Vagina (tissue), 2 donors: ENCODE results near the gene ARID5B. TPM values are rescaled to one million over a fixed set of nuclear protein-coding genes. Genes with fewer than 3 reads are reported as not detected.

Source experiments
- DNase-seq, 2 donors: peaks; one replicate each; pipeline ENCODE4 v3.0.0-alpha.2; 2017; ENCODE audit errors: extremely low spot score in 2 of 2
- H3K27ac ChIP-seq: fragments of 200-600 bp; sonication (generic); one replicate; pipeline ENCODE4 v1.5.1; 2019
- H3K27me3 ChIP-seq: fragments of 200-600 bp; sonication (generic); one replicate; pipeline ENCODE4 v1.5.1; 2019
- H3K36me3 ChIP-seq, 2 donors: fragments of 200-600 bp; sonication (generic); one replicate each; pipeline ENCODE4 v1.5.1; 2017 to 2019
- H3K4me1 ChIP-seq: fragments of 200-600 bp; sonication (generic); one replicate; pipeline ENCODE4 v1.5.1; 2019
- H3K4me3 ChIP-seq, 2 donors: fragments of 200-600 bp; sonication (generic); 1 replicate in 1 of 2; 2 replicates in 1 of 2; pipeline ENCODE4 v1.5.1; 2016 to 2019
- H3K9me3 ChIP-seq: fragments of 200-600 bp; sonication (generic); one replicate; pipeline ENCODE4 v1.5.1; 2019
- POLR2A ChIP-seq, 2 donors: fragments of 450-650 bp; IDR thresholded peaks; one replicate each; pipeline ENCODE4 v1.6.1; 2017; ENCODE audit warnings: antibody characterized with exemption in 2 of 2, mild to moderate bottlenecking in 2 of 2, moderate library complexity in 2 of 2
- POLR2AphosphoS5 ChIP-seq, 2 donors: sonication (generic); formaldehyde crosslinking; IDR thresholded peaks; one replicate each; pipeline ENCODE4 v1.9.0; 2017; ENCODE audit warnings: antibody characterized with exemption in 2 of 2, mild to moderate bottlenecking in 2 of 2, low read depth in 1 of 2; ENCODE audit not compliant: insufficient read depth in 1 of 2
- intact Hi-C: fragments of 100-400 bp; cut with DNase I; formaldehyde crosslinking; loops from one replicate; pipeline ENCODE4 v1.15.1; 2023
- total RNA-seq: library from RNA; depleted of rRNA; stranded (reverse); fragments of >200 nt; gene quantifications from one replicate; pipeline ENCODE4 v1.2.3, GENCODE V29; 2016
- TF ChIP-seq, protein P1 (sequence below), 3 experiments: fragments of 450-650 bp in 2 of 3; fragments of 200-600 bp in 1 of 3; sonication (generic) in 1 of 3; IDR thresholded peaks; one replicate each; pipeline ENCODE4 v1.5.1; 2017 to 2019; ENCODE audit warnings: antibody characterized with exemption in 3 of 3, mild to moderate bottlenecking in 2 of 3, moderate library complexity in 2 of 3

ARID5B gene
- total RNA-seq, 1 donor from 2014 or later, result 75.9 TPM

GRCh38 chr10:62056698-62057097, 155.2 kb downstream of the ARID5B start:
- Histone ChIP-seq H3K9me3 (no peaks in the 10 kb centered on the region), H3K27ac (peak overlapping the region; percentile 97), H3K4me1 (peaks cover 95% of the 10 kb centered on the region), H3K4me3 (peak overlapping the region; percentile 9 to 39), H3K27me3 (no peaks in the 10 kb centered on the region), H3K36me3 (peaks cover 0 to 28% of the 10 kb centered on the region in 2 donors)
- DNase-seq, result no peak
- TF ChIP-seq, protein P1, sequence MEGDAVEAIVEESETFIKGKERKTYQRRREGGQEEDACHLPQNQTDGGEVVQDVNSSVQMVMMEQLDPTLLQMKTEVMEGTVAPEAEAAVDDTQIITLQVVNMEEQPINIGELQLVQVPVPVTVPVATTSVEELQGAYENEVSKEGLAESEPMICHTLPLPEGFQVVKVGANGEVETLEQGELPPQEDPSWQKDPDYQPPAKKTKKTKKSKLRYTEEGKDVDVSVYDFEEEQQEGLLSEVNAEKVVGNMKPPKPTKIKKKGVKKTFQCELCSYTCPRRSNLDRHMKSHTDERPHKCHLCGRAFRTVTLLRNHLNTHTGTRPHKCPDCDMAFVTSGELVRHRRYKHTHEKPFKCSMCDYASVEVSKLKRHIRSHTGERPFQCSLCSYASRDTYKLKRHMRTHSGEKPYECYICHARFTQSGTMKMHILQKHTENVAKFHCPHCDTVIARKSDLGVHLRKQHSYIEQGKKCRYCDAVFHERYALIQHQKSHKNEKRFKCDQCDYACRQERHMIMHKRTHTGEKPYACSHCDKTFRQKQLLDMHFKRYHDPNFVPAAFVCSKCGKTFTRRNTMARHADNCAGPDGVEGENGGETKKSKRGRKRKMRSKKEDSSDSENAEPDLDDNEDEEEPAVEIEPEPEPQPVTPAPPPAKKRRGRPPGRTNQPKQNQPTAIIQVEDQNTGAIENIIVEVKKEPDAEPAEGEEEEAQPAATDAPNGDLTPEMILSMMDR (IDR thresholded peaks at IDR 0.05), result no peak
- TF ChIP-seq POLR2A (IDR thresholded peaks at IDR 0.05) (no peak), POLR2AphosphoS5 (IDR thresholded peaks at IDR 0.05; ENCODE audit: insufficient read depth in 1 of 2, low read depth in 1 of 2) (no peak)
- intact Hi-C loops, result loop anchor here (5.0 kb wide), 1 partner anchor 41 kb away; no protein-coding TSS in a partner anchor

- peaks cover 0 to 21% of the 10 kb centered on the region in 2 donors for H3K36me3 ChIP-seq
- TF ChIP-seq POLR2AphosphoS5 (IDR thresholded peaks at IDR 0.05; ENCODE audit: insufficient read depth in 1 of 2, low read depth in 1 of 2) (peak; percentile 26 to 95), POLR2A (IDR thresholded peaks at IDR 0.05) (no peak)
- no peaks in the 10 kb centered on the region for H3K9me3 ChIP-seq
- no peak for DNase-seq
- intact Hi-C loops, result loop anchor here (5.0 kb wide), 1 partner anchor 40 kb away; no protein-coding TSS in a partner anchor
- peak overlapping the region; percentile 97 for H3K27ac ChIP-seq
- peaks cover 95% of the 10 kb centered on the region for H3K4me1 ChIP-seq
- H3K4me3 ChIP-seq, result peak overlapping the region; percentile 9 to 39
- H3K27me3 ChIP-seq, result no peaks in the 10 kb centered on the region
Observed at GRCh38 chr10:62057359-62057758, 155.9 kb downstream of the ARID5B start.

DNA sequence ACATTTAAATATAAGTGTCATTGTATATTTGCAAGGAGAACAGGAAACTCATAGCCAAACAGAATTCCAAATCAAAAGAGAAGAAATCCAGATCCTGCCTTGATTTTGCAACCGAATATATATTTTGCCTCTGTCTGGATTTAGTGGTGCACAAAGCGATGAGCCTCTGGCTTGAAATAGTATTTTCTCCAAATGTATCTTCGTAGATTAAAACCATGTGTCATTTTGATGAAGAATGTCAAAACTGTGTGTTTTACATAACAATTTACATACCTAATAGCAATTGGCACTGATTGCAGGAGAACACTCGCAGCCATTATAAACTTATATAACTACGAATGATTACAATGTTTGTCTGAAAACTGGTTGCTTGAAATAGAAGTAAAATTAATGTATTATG, 156.4 kb downstream of the ARID5B start:
- Histone ChIP-seq H3K27me3 (no peaks in the 10 kb centered on the region), H3K27ac (peak overlapping the region; percentile 97), H3K36me3 (peaks cover 0 to 16% of the 10 kb centered on the region in 2 donors), H3K4me3 (peak overlapping the region; percentile 9 to 39), H3K9me3 (no peaks in the 10 kb centered on the region), H3K4me1 (peaks cover 95% of the 10 kb centered on the region)
- TF ChIP-seq, protein P1 (IDR thresholded peaks at IDR 0.05), result no peak
- TF ChIP-seq POLR2A (IDR thresholded peaks at IDR 0.05), result no peak
- TF ChIP-seq POLR2AphosphoS5 (IDR thresholded peaks at IDR 0.05; ENCODE audit: insufficient read depth in 1 of 2, low read depth in 1 of 2), result no peak
- no peak for DNase-seq
- intact Hi-C loops, result loop anchor here (5.0 kb wide), 1 partner anchor 39 kb away; no protein-coding TSS in a partner anchor

- Histone ChIP-seq H3K27me3 (no peaks in the 10 kb centered on the region), H3K36me3 (peaks cover 0 to 10% of the 10 kb centered on the region in 2 donors), H3K9me3 (no peaks in the 10 kb centered on the region), H3K4me3 (peak overlapping the region in 1 of 2 donors; percentile 39), H3K4me1 (peaks cover 95% of the 10 kb centered on the region), H3K27ac (peak overlapping the region; percentile 97)
- intact Hi-C loops, result loop anchor here (5.0 kb wide), 1 partner anchor 39 kb away; no protein-coding TSS in a partner anchor
- no peak for DNase-seq
- TF ChIP-seq POLR2A (IDR thresholded peaks at IDR 0.05) (no peak), POLR2AphosphoS5 (IDR thresholded peaks at IDR 0.05; ENCODE audit: insufficient read depth in 1 of 2, low read depth in 1 of 2) (no peak)
- TF ChIP-seq, protein P1 (IDR thresholded peaks at IDR 0.05), result no peak
Observed at GRCh38 chr10:62058476-62058875, 157.0 kb downstream of the ARID5B start.

GRCh38 chr10:62058896-62059216, 157.4 kb downstream of the ARID5B start:
- Histone ChIP-seq H3K9me3 (no peaks in the 10 kb centered on the region), H3K4me3 (peak overlapping the region in 1 of 2 donors; percentile 39), H3K4me1 (peaks cover 95% of the 10 kb centered on the region), H3K36me3 (peaks cover 0 to 7% of the 10 kb centered on the region in 2 donors), H3K27ac (peak overlapping the region; percentile 97), H3K27me3 (no peaks in the 10 kb centered on the region)
- no peak for DNase-seq
- intact Hi-C loops, result loop anchor here (5.0 kb wide), 1 partner anchor 38 kb away; no protein-coding TSS in a partner anchor
- no peak for TF ChIP-seq POLR2A (IDR thresholded peaks at IDR 0.05)
- TF ChIP-seq, protein P1 (IDR thresholded peaks at IDR 0.05), result no peak
- TF ChIP-seq POLR2AphosphoS5 (IDR thresholded peaks at IDR 0.05; ENCODE audit: insufficient read depth in 1 of 2, low read depth in 1 of 2), result no peak
